Loucy (cell line): ENCODE data around the gene TMEM132E.

Experiments used
- H2AFZ ChIP-seq: fragments of 200-600 bp; sonication (generic); 2 replicates; pipeline ENCODE4 v1.6.0; 2016; ENCODE audit warnings: antibody characterized with exemption, mild to moderate bottlenecking, low read length, moderate library complexity
- H3F3A ChIP-seq: fragments of 200-600 bp; 2 replicates; pipeline ENCODE4 v1.6.0; 2016; ENCODE audit warnings: antibody characterized with exemption, low read depth, mild to moderate bottlenecking
- H3K27me3 ChIP-seq: fragments of 200-600 bp; sonication (generic); 2 replicates; pipeline ENCODE4 v1.6.1; 2014; ENCODE audit warnings: low read length, mild to moderate bottlenecking; ENCODE audit not compliant: insufficient read depth, poor library complexity, severe bottlenecking
- H3K36me3 ChIP-seq: fragments of 200-600 bp; sonication (generic); 2 replicates; pipeline ENCODE4 v1.6.1; 2016; ENCODE audit warnings: low read length; ENCODE audit not compliant: insufficient read depth
- H3K4me1 ChIP-seq: fragments of 200-600 bp; sonication (generic); 2 replicates; pipeline ENCODE4 v1.5.1; 2014; ENCODE audit warnings: low read length, mild to moderate bottlenecking; ENCODE audit not compliant: insufficient read depth, poor library complexity, severe bottlenecking
- H3K4me2 ChIP-seq: fragments of 200-600 bp; sonication (generic); 2 replicates; pipeline ENCODE4 v1.6.0; 2014; ENCODE audit warnings: antibody characterized with exemption, low read length, low read depth, mild to moderate bottlenecking; ENCODE audit not compliant: poor library complexity, severe bottlenecking
- H3K4me3 ChIP-seq: fragments of 200-600 bp; sonication (generic); 2 replicates; pipeline ENCODE4 v1.5.1; 2014; ENCODE audit warnings: low read length, mild to moderate bottlenecking, mixed read lengths; ENCODE audit not compliant: poor library complexity, severe bottlenecking
- H3K79me2 ChIP-seq: fragments of 200-600 bp; sonication (generic); 2 replicates; pipeline ENCODE4 v1.6.1; 2014; ENCODE audit warnings: low read length; ENCODE audit not compliant: insufficient read depth
- H3K9ac ChIP-seq: fragments of 200-600 bp; sonication (generic); 2 replicates; pipeline ENCODE4 v1.6.0; 2014; ENCODE audit warnings: mild to moderate bottlenecking, low read depth, low read length, moderate library complexity; ENCODE audit not compliant: poor library complexity, severe bottlenecking
- H3K9me2 ChIP-seq: fragments of 200-600 bp; sonication (generic); replicated peaks from 2 replicates; pipeline ENCODE4 v1.6.1; 2016; ENCODE audit warnings: low read depth, low read length, mixed read lengths
- H3K9me3 ChIP-seq: fragments of 200-600 bp; sonication (generic); 2 replicates; pipeline ENCODE4 v1.6.1; 2014; ENCODE audit warnings: mild to moderate bottlenecking, antibody characterized with exemption, low read length, low read depth; ENCODE audit not compliant: insufficient read depth
- H4K20me1 ChIP-seq: fragments of 200-600 bp; sonication (generic); 2 replicates; pipeline ENCODE4 v1.6.0; 2014; ENCODE audit warnings: antibody characterized with exemption, low read length, mild to moderate bottlenecking; ENCODE audit not compliant: insufficient read depth, poor library complexity, severe bottlenecking
- EZH2phosphoT487 ChIP-seq: fragments of 200-600 bp; IDR thresholded peaks from 2 replicates; pipeline ENCODE4 v1.6.1; 2018; ENCODE audit warnings: antibody characterized with exemption, mild to moderate bottlenecking, moderate library complexity, borderline replicate concordance
- TF ChIP-seq, protein P1 (sequence below): fragments of 200-600 bp; sonication (generic); conservative IDR thresholded peaks from 2 replicates; pipeline ENCODE4 v1.5.1; 2014; ENCODE audit warnings: mild to moderate bottlenecking, antibody characterized with exemption, low read length

Gene TMEM132E

DNA sequence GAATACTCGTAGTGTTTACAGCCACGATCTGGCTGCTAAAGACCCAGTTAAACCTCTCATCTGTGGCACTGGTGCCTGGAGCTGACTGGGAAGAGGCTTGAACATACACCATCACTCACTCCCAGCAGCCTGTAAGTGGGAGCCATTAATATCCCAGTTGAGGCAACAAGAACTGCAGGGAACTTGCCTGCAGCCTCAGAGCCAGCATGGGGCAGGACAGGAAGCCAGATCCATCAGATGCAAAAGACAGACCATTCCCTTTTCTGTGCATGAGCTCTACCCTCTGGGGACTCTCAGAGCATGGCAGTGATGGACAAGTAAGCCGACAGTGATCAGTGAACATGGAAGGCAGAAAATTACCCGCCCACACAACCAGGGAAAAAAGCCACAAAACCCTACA lies 91.8 kb downstream of the TMEM132E start:
- TF ChIP-seq, protein P1, sequence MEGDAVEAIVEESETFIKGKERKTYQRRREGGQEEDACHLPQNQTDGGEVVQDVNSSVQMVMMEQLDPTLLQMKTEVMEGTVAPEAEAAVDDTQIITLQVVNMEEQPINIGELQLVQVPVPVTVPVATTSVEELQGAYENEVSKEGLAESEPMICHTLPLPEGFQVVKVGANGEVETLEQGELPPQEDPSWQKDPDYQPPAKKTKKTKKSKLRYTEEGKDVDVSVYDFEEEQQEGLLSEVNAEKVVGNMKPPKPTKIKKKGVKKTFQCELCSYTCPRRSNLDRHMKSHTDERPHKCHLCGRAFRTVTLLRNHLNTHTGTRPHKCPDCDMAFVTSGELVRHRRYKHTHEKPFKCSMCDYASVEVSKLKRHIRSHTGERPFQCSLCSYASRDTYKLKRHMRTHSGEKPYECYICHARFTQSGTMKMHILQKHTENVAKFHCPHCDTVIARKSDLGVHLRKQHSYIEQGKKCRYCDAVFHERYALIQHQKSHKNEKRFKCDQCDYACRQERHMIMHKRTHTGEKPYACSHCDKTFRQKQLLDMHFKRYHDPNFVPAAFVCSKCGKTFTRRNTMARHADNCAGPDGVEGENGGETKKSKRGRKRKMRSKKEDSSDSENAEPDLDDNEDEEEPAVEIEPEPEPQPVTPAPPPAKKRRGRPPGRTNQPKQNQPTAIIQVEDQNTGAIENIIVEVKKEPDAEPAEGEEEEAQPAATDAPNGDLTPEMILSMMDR = no peak
- TF ChIP-seq EZH2phosphoT487 = no peak
- Histone ChIP-seq H3K36me3 (no peaks in the 10 kb centered on the region), H4K20me1 (no peaks in the 10 kb centered on the region), H3K27me3 (no peaks in the 10 kb centered on the region), H3K79me2 (no peaks in the 10 kb centered on the region), H3K4me2 (no peak overlapping the region), H3K4me1 (no peaks in the 10 kb centered on the region), H2AFZ (no peak overlapping the region), H3K4me3 (no peak overlapping the region), H3F3A (no peaks in the 10 kb centered on the region), H3K9me2 (no peaks in the 10 kb centered on the region), H3K9ac (no peak overlapping the region), H3K9me3 (no peaks in the 10 kb centered on the region)

DNA sequence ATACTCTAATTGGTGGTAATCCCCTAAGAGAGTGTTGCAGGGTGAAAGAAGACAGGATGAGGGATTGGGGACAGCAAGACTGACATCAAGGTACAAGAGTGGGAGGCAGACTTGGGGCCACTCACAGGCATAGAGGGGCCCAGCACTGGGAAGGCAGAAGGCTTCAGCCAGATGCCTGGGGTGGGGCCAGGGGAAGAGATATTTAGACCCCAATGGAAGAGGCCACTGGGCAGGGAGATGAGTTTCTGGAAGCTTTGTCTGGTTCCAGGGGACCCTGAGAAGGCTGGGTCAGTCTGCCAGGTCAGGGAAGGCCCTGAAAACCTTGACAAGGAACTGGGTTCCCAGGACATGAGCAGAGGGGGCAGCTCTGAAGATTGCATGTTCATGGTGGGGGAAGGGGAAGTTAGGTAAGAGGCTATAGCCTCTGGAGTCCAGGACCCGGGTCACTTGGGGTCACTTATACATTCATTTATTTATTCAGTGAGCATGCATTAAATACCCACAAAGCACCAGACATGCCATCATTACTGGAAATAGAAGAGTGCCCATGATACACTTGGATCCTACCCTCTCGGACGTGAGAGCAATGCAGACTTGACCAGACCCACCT lies 92.9 kb downstream of the TMEM132E start:
- no peaks in the 10 kb centered on the region for H3K36me3 ChIP-seq
- H3K79me2 ChIP-seq = no peaks in the 10 kb centered on the region
- H3F3A ChIP-seq = no peaks in the 10 kb centered on the region
- H3K27me3 ChIP-seq = no peaks in the 10 kb centered on the region
- no peak overlapping the region for H3K9ac ChIP-seq
- H2AFZ ChIP-seq = no peak overlapping the region
- H3K9me3 ChIP-seq = no peaks in the 10 kb centered on the region
- no peak overlapping the region for H3K4me3 ChIP-seq
- no peaks in the 10 kb centered on the region for H3K9me2 ChIP-seq
- TF ChIP-seq EZH2phosphoT487 = no peak
- TF ChIP-seq, protein P1 = no peak
- H4K20me1 ChIP-seq = no peaks in the 10 kb centered on the region
- no peak overlapping the region for H3K4me2 ChIP-seq
- no peaks in the 10 kb centered on the region for H3K4me1 ChIP-seq

DNA sequence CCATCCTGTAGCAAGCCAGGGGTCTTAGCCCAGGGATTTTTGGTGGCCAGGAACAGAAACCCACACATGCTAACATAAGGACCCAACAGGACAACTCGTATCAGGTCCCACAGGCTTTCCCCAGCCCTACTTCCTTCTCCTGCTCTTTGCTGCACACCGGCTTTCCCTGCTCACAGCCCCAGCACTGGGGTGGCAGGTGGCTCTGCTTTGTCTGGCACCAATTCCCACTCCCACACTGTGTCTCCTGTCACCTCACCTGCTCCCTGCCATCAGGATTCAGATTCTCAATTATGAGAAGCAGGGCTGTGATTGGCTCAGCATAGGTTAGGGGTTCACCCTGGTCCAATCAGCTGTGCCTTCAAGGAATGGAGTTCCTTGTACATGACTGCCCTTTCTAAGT lies 94.1 kb downstream of the TMEM132E start:
- no peaks in the 10 kb centered on the region for H3K9me3 ChIP-seq
- no peaks in the 10 kb centered on the region for H3K4me1 ChIP-seq
- no peaks in the 10 kb centered on the region for H3F3A ChIP-seq
- H3K4me3 ChIP-seq = no peak overlapping the region
- H3K9me2 ChIP-seq = no peaks in the 10 kb centered on the region
- no peaks in the 10 kb centered on the region for H3K36me3 ChIP-seq
- no peaks in the 10 kb centered on the region for H3K79me2 ChIP-seq
- H3K4me2 ChIP-seq = no peak overlapping the region
- TF ChIP-seq, protein P1 = no peak
- TF ChIP-seq EZH2phosphoT487 = no peak
- no peaks in the 10 kb centered on the region for H3K27me3 ChIP-seq
- no peak overlapping the region for H2AFZ ChIP-seq
- no peaks in the 10 kb centered on the region for H4K20me1 ChIP-seq
- no peak overlapping the region for H3K9ac ChIP-seq
